WI38 (cell line): ENCODE measurements around the gene CST4.
"Not testable (repeated sequence)": the region's sequence is repeated elsewhere in the genome, so short reads cannot be mapped to it uniquely, and the experiment has no call there.

Experiments used
- H3K4me3 ChIP-seq: 2 replicates; pipeline ENCODE4 v1.5.1; 2011; ENCODE audit warnings: low read depth, mild to moderate bottlenecking, control low read depth, low read length
- CTCF ChIP-seq: IDR thresholded peaks from 2 replicates; pipeline ENCODE4 v1.5.1; 2012; ENCODE audit warnings: low read depth, mild to moderate bottlenecking, control low read depth, low read length

CST4 gene

GRCh38 chr20:23710771-23711170, 21.9 kb upstream of the CST4 start:
- no peak for TF ChIP-seq CTCF
- H3K4me3 ChIP-seq = no peak overlapping the region

GRCh38 chr20:23705895-23706294, 17.1 kb upstream of the CST4 start:
- no peak overlapping the region for H3K4me3 ChIP-seq
- no peak for TF ChIP-seq CTCF

GRCh38 chr20:23702021-23702420, 13.2 kb upstream of the CST4 start:
- no peak overlapping the region for H3K4me3 ChIP-seq
- TF ChIP-seq CTCF = no peak

GRCh38 chr20:23700931-23701330, 12.1 kb upstream of the CST4 start:
- H3K4me3 ChIP-seq = no peak overlapping the region
- no peak for TF ChIP-seq CTCF

- no peak overlapping the region for H3K4me3 ChIP-seq
- no peak for TF ChIP-seq CTCF
These were observed 9.1 kb upstream of the CST4 start for GRCh38 chr20:23697947-23698346.

GRCh38 chr20:23695068-23695395, 6.2 kb upstream of the CST4 start:
- not testable (repeated sequence) for H3K4me3 ChIP-seq

GRCh38 chr20:23694178-23695067, 5.6 kb upstream of the CST4 start:
- H3K4me3 ChIP-seq = not testable (repeated sequence)

GRCh38 chr20:23692725-23693619, 4.1 kb upstream of the CST4 start:
- H3K4me3 ChIP-seq = not testable (repeated sequence)
